HepG2 (cell line): ENCODE results near the gene MBD5.

Source experiments
- HOXA7 ChIP-seq: sonication (generic); formaldehyde crosslinking; IDR thresholded peaks from 2 replicates; pipeline ENCODE4 v1.8.1; 2022; ENCODE audit warnings: mild to moderate bottlenecking, missing genetic modification reagents, moderate library complexity
- NFIC ChIP-seq: IDR thresholded peaks from 2 replicates; pipeline ENCODE4 v1.6.1; 2012; ENCODE audit warnings: mild to moderate bottlenecking, low read length, inconsistent platforms
- POLR2A ChIP-seq, 2 experiments: IDR thresholded peaks; 2 replicates each; pipeline ENCODE4 v1.6.1; 2011; ENCODE audit warnings: low read depth in 2 of 2, low read length in 2 of 2, mild to moderate bottlenecking in 1 of 2, moderate library complexity in 1 of 2; ENCODE audit not compliant: insufficient read depth in 1 of 2
- STAT5B ChIP-seq: sonication (generic); formaldehyde crosslinking; IDR thresholded peaks from 2 replicates; pipeline ENCODE4 v1.4.0; 2020; ENCODE audit warnings: missing genetic modification reagents
- TAF15 ChIP-seq: fragments of 200-400 bp; formaldehyde crosslinking; IDR thresholded peaks from one replicate; pipeline ENCODE4 v1.6.1; 2018; ENCODE audit warnings: mild to moderate bottlenecking, low read depth, low read length; ENCODE audit not compliant: poor library complexity, severe bottlenecking
- ZNF614 ChIP-seq: IDR thresholded peaks from 2 replicates; pipeline ENCODE4 v1.6.1; 2018; ENCODE audit warnings: missing biosample characterization, missing genetic modification reagents, inconsistent platforms, borderline replicate concordance
- ZNF772 ChIP-seq: sonication (generic); formaldehyde crosslinking; IDR thresholded peaks from 2 replicates; pipeline ENCODE4 v1.5.0; 2020; ENCODE audit warnings: mild to moderate bottlenecking, missing genetic modification reagents
- ZSCAN30 ChIP-seq: sonication (generic); formaldehyde crosslinking; IDR thresholded peaks from 2 replicates; pipeline ENCODE4 v1.5.0; 2020; ENCODE audit warnings: mild to moderate bottlenecking, missing genetic modification reagents

DNA sequence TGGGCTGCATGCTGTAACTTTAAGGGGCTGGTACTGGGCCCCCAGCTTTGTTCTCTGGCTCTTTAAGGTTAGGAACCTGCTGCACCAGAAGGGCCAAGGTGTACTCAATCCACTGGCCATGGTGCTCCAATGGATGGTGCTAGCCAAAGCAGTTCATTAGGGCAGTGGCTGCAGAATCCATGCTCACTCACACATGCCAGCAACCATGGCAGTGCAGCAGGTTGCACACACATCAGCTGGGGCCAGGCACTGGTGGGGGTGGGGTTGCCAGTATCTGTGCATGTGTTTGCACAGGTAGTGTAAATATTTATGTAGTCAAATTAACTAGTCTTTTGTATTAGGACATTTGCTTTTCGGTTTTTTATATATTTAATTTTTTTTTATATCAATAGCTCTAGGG is 395.4 kb downstream of the MBD5 start:
- TF ChIP-seq HOXA7 (CRISPR knock-in tag) (no peak), ZNF772 (no peak), TAF15 (no peak), STAT5B (CRISPR knock-in tag) (no peak), ZNF614 (no peak), NFIC (no peak), POLR2A (IDR thresholded peaks at IDR 0.05; ENCODE audit: insufficient read depth in 1 of 2, low read depth in 2 of 2, low read length in 2 of 2) (no peak), ZSCAN30 (no peak)
